Neural progenitor cell (in vitro differentiated cells): ENCODE results near the gene SCN3A.

Experiments
- CTCF ChIP-seq: fragments of 200-600 bp; sonication (generic); IDR thresholded peaks from 2 replicates; pipeline ENCODE4 v1.5.1; 2017; ENCODE audit warnings: antibody characterized with exemption, mild to moderate bottlenecking
- EZH2 ChIP-seq: fragments of 200-600 bp; sonication (generic); IDR thresholded peaks from 2 replicates; pipeline ENCODE4 v1.6.1; 2017; ENCODE audit warnings: antibody characterized with exemption, mild to moderate bottlenecking, moderate library complexity

- TF ChIP-seq CTCF (no peak), EZH2 (no peak)
These were observed 121.4 kb downstream of the SCN3A start for GRCh38 chr2:165082479-165082878.
